ENCODE results near the gene DOCK4.
"Not testable (repeated sequence)": the region's sequence is repeated elsewhere in the genome, so short reads cannot be mapped to it uniquely, and the experiment has no call there.

DOCK4 gene

GRCh38 chr7:111914291-111914690 is 291.9 kb downstream of the DOCK4 start:
- no peak overlapping the region for H2AFZ ChIP-seq (ENCODE audit: low read depth, low read length, severe bottlenecking)
- H3K27ac ChIP-seq (ENCODE audit: low read depth, low read length), result no peak overlapping the region
- H3K4me2 ChIP-seq (ENCODE audit: low read depth, low read length, poor library complexity, severe bottlenecking), result no peak overlapping the region

GRCh38 chr7:111911166-111911961 is 294.8 kb downstream of the DOCK4 start:
- no peaks in the 10 kb centered on the region for H4K20me1 ChIP-seq (ENCODE audit: low read depth, low read length)
- H2AFZ ChIP-seq (ENCODE audit: low read depth, low read length, severe bottlenecking), result no peak overlapping the region
- no peak overlapping the region for H3K27ac ChIP-seq (ENCODE audit: low read depth, low read length)
- no peaks in the 10 kb centered on the region for H3K9me2 ChIP-seq (replicated peaks; ENCODE audit: insufficient read depth, low read length)
- H3K79me2 ChIP-seq (ENCODE audit: insufficient read depth, low read length), result no peaks in the 10 kb centered on the region
- no peaks in the 10 kb centered on the region for H3K9me3 ChIP-seq (ENCODE audit: insufficient read depth, low read length)
- H3K36me3 ChIP-seq (ENCODE audit: low read length), result no peaks in the 10 kb centered on the region
- H3K4me2 ChIP-seq (ENCODE audit: low read depth, low read length, poor library complexity, severe bottlenecking), result no peak overlapping the region
- no peak overlapping the region for H3K9ac ChIP-seq (ENCODE audit: low read length)
- no peaks in the 10 kb centered on the region for H3F3A ChIP-seq (ENCODE audit: insufficient read depth)
- H3K27me3 ChIP-seq (ENCODE audit: low read length), result no peaks in the 10 kb centered on the region
- no peak overlapping the region for H3K4me3 ChIP-seq (ENCODE audit: insufficient read depth, low read length, poor library complexity, severe bottlenecking)
- TF ChIP-seq CTCF (IDR thresholded peaks at IDR 0.05; ENCODE audit: insufficient read depth, low read length, poor library complexity, severe bottlenecking) (no peak), EZH2phosphoT487 (conservative IDR thresholded peaks at IDR 0.05; ENCODE audit: low read length) (no peak)

More at GRCh38 chr7:111914291-111914690, 291.9 kb downstream of the DOCK4 start:
- TF ChIP-seq CTCF (IDR thresholded peaks at IDR 0.05; ENCODE audit: insufficient read depth, low read length, poor library complexity, severe bottlenecking), result no peak
- TF ChIP-seq EZH2phosphoT487 (conservative IDR thresholded peaks at IDR 0.05; ENCODE audit: low read length), result no peak
- Histone ChIP-seq H3K9ac (ENCODE audit: low read length) (no peak overlapping the region), H3K9me2 (replicated peaks; ENCODE audit: insufficient read depth, low read length) (no peaks in the 10 kb centered on the region), H3K4me3 (ENCODE audit: insufficient read depth, low read length, poor library complexity, severe bottlenecking) (no peak overlapping the region), H3K9me3 (ENCODE audit: insufficient read depth, low read length) (no peaks in the 10 kb centered on the region), H4K20me1 (ENCODE audit: low read depth, low read length) (no peaks in the 10 kb centered on the region), H3K27me3 (ENCODE audit: low read length) (no peaks in the 10 kb centered on the region), H3K79me2 (ENCODE audit: insufficient read depth, low read length) (no peaks in the 10 kb centered on the region), H3F3A (ENCODE audit: insufficient read depth) (no peaks in the 10 kb centered on the region), H3K36me3 (ENCODE audit: low read length) (no peaks in the 10 kb centered on the region)

- Histone ChIP-seq H3F3A (ENCODE audit: insufficient read depth) (no peaks in the 10 kb centered on the region), H3K36me3 (ENCODE audit: low read length) (no peaks in the 10 kb centered on the region), H3K4me3 (ENCODE audit: insufficient read depth, low read length, poor library complexity, severe bottlenecking) (no peak overlapping the region), H3K9ac (ENCODE audit: low read length) (no peak overlapping the region), H3K79me2 (ENCODE audit: insufficient read depth, low read length) (no peaks in the 10 kb centered on the region), H3K27ac (ENCODE audit: low read depth, low read length) (no peak overlapping the region), H4K20me1 (ENCODE audit: low read depth, low read length) (no peaks in the 10 kb centered on the region), H3K4me2 (ENCODE audit: low read depth, low read length, poor library complexity, severe bottlenecking) (no peak overlapping the region), H3K9me3 (ENCODE audit: insufficient read depth, low read length) (no peaks in the 10 kb centered on the region), H2AFZ (ENCODE audit: low read depth, low read length, severe bottlenecking) (no peak overlapping the region), H3K27me3 (ENCODE audit: low read length) (no peaks in the 10 kb centered on the region), H3K9me2 (replicated peaks; ENCODE audit: insufficient read depth, low read length) (no peaks in the 10 kb centered on the region)
- TF ChIP-seq EZH2phosphoT487 (conservative IDR thresholded peaks at IDR 0.05; ENCODE audit: low read length) (no peak), CTCF (IDR thresholded peaks at IDR 0.05; ENCODE audit: insufficient read depth, low read length, poor library complexity, severe bottlenecking) (no peak)
Measured at GRCh38 chr7:111910656-111911055, 295.5 kb downstream of the DOCK4 start.

- H3F3A ChIP-seq (ENCODE audit: insufficient read depth); H3K36me3 ChIP-seq (ENCODE audit: low read length); H3K9me3 ChIP-seq (ENCODE audit: insufficient read depth, low read length); H3K79me2 ChIP-seq (ENCODE audit: insufficient read depth, low read length); H3K9ac ChIP-seq (ENCODE audit: low read length); H4K20me1 ChIP-seq (ENCODE audit: low read depth, low read length); H2AFZ ChIP-seq (ENCODE audit: low read depth, low read length, severe bottlenecking); H3K9me2 ChIP-seq (replicated peaks; ENCODE audit: insufficient read depth, low read length); H3K27ac ChIP-seq (ENCODE audit: low read depth, low read length); H3K4me2 ChIP-seq (ENCODE audit: low read depth, low read length, poor library complexity, severe bottlenecking); H3K4me3 ChIP-seq (ENCODE audit: insufficient read depth, low read length, poor library complexity, severe bottlenecking); H3K27me3 ChIP-seq (ENCODE audit: low read length): not testable (repeated sequence)
Measured at GRCh38 chr7:111908673-111909072, 297.5 kb downstream of the DOCK4 start.
